WTC11 (cell line): ENCODE data around the gene ITK. TPM values are rescaled to one million over a fixed set of nuclear protein-coding genes. Genes with fewer than 3 reads are reported as not detected.

Source experiments
- ATAC-seq: fragments of 200-7000 bp; cut with Tn5 transposase; 2 replicates; pipeline ENCODE4 v1.10.0; 2021; ENCODE audit warnings: mild to moderate bottlenecking, moderate library complexity
- CTCF ChIA-PET: fragments of 300-600 bp; sonication (Branson Sonifier 250); formaldehyde crosslinking; loops from one replicate; lab custom pipeline; 2021; ENCODE audit warnings: antibody characterized with exemption; lab: Charles Lee
- POLR2A ChIA-PET: fragments of 350-600 bp; sonication (Branson Sonifier 250); formaldehyde crosslinking; loops from one replicate; lab custom pipeline; 2021; ENCODE audit warnings: antibody characterized with exemption; lab: Charles Lee
- DNase-seq: peaks from one replicate; pipeline ENCODE4 v3.0.0; 2021; ENCODE audit warnings: low spot score
- H3K27ac Mint-ChIP-seq: 2 replicates; pipeline ENCODE4 v1.8.0; 2021; ENCODE audit warnings: mixed read lengths
- H3K27me3 Mint-ChIP-seq: 2 replicates; pipeline ENCODE4 v1.8.0; 2021; ENCODE audit warnings: low read depth, mild to moderate bottlenecking, moderate library complexity, mixed read lengths
- H3K36me3 Mint-ChIP-seq: 2 replicates; pipeline ENCODE4 v1.8.0; 2021; ENCODE audit warnings: mixed read lengths
- H3K4me1 Mint-ChIP-seq: 2 replicates; pipeline ENCODE4 v1.8.0; 2022; ENCODE audit warnings: mixed read lengths
- H3K4me3 Mint-ChIP-seq: 2 replicates; pipeline ENCODE4 v1.8.0; 2021; ENCODE audit warnings: mild to moderate bottlenecking, moderate library complexity, mixed read lengths
- H3K9me3 Mint-ChIP-seq: 2 replicates; pipeline ENCODE4 v1.8.0; 2021; ENCODE audit warnings: mixed read lengths
- FOXJ3 ChIP-seq: sonication (generic); formaldehyde crosslinking; IDR thresholded peaks from 2 replicates; pipeline ENCODE4 v1.9.0; 2021; ENCODE audit warnings: missing genetic modification reagents, mild to moderate bottlenecking, borderline replicate concordance
- PRRX2 ChIP-seq: fragments of 250-450 bp; sonication (Bioruptor Pico); IDR thresholded peaks from 2 replicates; pipeline ENCODE4 v1.8.0; 2021; ENCODE audit warnings: mild to moderate bottlenecking
- SP1 ChIP-seq: sonication (generic); formaldehyde crosslinking; conservative IDR thresholded peaks from 2 replicates; pipeline ENCODE4 v1.8.1; 2022; ENCODE audit warnings: missing genetic modification reagents
- ZNF671 ChIP-seq: fragments of 250-450 bp; sonication (Bioruptor Pico); IDR thresholded peaks from 2 replicates; pipeline ENCODE4 v1.8.0; 2021; ENCODE audit warnings: mild to moderate bottlenecking
- total RNA-seq: library from RNA; stranded (reverse); gene quantifications from 3 replicates; pipeline ENCODE4 v1.2.3, GENCODE V29; 2021
- TF ChIP-seq, protein P1 (sequence below): fragments of 250-450 bp; sonication (Bioruptor Pico); IDR thresholded peaks from 2 replicates; pipeline ENCODE4 v1.9.0; 2021; ENCODE audit warnings: mild to moderate bottlenecking, borderline replicate concordance
- TF ChIP-seq, protein P2 (sequence below): sonication (generic); formaldehyde crosslinking; IDR thresholded peaks from 2 replicates; pipeline ENCODE4 v1.8.1; 2023; ENCODE audit warnings: mild to moderate bottlenecking, missing genetic modification reagents, borderline replicate concordance
- TF ChIP-seq, protein P3 (sequence below): fragments of 200-600 bp; IDR thresholded peaks from 2 replicates; pipeline ENCODE4 v1.8.0; 2022; ENCODE audit warnings: antibody characterized with exemption
- TF ChIP-seq, protein P4 (sequence below): sonication (generic); formaldehyde crosslinking; IDR thresholded peaks from 2 replicates; pipeline ENCODE4 v1.8.0; 2023; ENCODE audit warnings: mild to moderate bottlenecking, missing genetic modification reagents

Gene ITK
- total RNA-seq, 1 experiment from 2014 or later, result 0.52 TPM

DNA sequence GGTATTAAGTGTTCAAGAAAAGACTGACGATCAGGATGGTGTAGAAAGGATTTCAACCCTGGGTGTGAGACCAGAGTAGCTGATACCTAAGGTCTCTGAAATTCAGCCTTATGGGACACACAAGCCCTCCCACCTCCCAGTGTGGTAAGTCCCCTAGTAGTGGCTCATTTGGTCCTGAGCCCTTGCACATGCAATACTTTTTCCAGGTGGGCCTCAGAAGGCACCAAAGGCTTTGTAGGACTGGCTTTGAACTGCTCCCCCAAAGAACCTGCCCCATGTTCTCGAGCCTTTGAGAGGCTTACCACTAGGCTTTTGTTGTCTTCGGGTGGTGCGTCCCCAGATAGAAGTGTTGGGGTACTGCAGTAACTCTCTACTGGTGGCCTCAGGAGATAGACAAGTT, 15.4 kb upstream of the ITK start:
- Mint-ChIP-seq H3K27ac (no peak overlapping the region), H3K27me3 (peaks cover 2% of the 10 kb centered on the region; the same call in 1 of the 2 replicates), H3K4me3 (no peak overlapping the region), H3K9me3 (peaks cover 16% of the 10 kb centered on the region), H3K4me1 (peaks cover under 1% of the 10 kb centered on the region; the same call in 1 of the 2 replicates), H3K36me3 (peaks cover 16% of the 10 kb centered on the region)
- no peak for DNase-seq
- POLR2A ChIA-PET, result no interaction called here
- no peak for TF ChIP-seq PRRX2 (CRISPR knock-in tag)
- TF ChIP-seq, protein P1, sequence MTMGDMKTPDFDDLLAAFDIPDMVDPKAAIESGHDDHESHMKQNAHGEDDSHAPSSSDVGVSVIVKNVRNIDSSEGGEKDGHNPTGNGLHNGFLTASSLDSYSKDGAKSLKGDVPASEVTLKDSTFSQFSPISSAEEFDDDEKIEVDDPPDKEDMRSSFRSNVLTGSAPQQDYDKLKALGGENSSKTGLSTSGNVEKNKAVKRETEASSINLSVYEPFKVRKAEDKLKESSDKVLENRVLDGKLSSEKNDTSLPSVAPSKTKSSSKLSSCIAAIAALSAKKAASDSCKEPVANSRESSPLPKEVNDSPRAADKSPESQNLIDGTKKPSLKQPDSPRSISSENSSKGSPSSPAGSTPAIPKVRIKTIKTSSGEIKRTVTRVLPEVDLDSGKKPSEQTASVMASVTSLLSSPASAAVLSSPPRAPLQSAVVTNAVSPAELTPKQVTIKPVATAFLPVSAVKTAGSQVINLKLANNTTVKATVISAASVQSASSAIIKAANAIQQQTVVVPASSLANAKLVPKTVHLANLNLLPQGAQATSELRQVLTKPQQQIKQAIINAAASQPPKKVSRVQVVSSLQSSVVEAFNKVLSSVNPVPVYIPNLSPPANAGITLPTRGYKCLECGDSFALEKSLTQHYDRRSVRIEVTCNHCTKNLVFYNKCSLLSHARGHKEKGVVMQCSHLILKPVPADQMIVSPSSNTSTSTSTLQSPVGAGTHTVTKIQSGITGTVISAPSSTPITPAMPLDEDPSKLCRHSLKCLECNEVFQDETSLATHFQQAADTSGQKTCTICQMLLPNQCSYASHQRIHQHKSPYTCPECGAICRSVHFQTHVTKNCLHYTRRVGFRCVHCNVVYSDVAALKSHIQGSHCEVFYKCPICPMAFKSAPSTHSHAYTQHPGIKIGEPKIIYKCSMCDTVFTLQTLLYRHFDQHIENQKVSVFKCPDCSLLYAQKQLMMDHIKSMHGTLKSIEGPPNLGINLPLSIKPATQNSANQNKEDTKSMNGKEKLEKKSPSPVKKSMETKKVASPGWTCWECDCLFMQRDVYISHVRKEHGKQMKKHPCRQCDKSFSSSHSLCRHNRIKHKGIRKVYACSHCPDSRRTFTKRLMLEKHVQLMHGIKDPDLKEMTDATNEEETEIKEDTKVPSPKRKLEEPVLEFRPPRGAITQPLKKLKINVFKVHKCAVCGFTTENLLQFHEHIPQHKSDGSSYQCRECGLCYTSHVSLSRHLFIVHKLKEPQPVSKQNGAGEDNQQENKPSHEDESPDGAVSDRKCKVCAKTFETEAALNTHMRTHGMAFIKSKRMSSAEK (CRISPR knock-in tag), result no peak
- TF ChIP-seq ZNF671 (CRISPR knock-in tag), result no peak
- TF ChIP-seq, protein P2, sequence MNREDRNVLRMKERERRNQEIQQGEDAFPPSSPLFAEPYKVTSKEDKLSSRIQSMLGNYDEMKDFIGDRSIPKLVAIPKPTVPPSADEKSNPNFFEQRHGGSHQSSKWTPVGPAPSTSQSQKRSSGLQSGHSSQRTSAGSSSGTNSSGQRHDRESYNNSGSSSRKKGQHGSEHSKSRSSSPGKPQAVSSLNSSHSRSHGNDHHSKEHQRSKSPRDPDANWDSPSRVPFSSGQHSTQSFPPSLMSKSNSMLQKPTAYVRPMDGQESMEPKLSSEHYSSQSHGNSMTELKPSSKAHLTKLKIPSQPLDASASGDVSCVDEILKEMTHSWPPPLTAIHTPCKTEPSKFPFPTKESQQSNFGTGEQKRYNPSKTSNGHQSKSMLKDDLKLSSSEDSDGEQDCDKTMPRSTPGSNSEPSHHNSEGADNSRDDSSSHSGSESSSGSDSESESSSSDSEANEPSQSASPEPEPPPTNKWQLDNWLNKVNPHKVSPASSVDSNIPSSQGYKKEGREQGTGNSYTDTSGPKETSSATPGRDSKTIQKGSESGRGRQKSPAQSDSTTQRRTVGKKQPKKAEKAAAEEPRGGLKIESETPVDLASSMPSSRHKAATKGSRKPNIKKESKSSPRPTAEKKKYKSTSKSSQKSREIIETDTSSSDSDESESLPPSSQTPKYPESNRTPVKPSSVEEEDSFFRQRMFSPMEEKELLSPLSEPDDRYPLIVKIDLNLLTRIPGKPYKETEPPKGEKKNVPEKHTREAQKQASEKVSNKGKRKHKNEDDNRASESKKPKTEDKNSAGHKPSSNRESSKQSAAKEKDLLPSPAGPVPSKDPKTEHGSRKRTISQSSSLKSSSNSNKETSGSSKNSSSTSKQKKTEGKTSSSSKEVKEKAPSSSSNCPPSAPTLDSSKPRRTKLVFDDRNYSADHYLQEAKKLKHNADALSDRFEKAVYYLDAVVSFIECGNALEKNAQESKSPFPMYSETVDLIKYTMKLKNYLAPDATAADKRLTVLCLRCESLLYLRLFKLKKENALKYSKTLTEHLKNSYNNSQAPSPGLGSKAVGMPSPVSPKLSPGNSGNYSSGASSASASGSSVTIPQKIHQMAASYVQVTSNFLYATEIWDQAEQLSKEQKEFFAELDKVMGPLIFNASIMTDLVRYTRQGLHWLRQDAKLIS (CRISPR knock-in tag), result no peak
- TF ChIP-seq FOXJ3 (CRISPR knock-in tag), result no peak
- TF ChIP-seq, protein P3, sequence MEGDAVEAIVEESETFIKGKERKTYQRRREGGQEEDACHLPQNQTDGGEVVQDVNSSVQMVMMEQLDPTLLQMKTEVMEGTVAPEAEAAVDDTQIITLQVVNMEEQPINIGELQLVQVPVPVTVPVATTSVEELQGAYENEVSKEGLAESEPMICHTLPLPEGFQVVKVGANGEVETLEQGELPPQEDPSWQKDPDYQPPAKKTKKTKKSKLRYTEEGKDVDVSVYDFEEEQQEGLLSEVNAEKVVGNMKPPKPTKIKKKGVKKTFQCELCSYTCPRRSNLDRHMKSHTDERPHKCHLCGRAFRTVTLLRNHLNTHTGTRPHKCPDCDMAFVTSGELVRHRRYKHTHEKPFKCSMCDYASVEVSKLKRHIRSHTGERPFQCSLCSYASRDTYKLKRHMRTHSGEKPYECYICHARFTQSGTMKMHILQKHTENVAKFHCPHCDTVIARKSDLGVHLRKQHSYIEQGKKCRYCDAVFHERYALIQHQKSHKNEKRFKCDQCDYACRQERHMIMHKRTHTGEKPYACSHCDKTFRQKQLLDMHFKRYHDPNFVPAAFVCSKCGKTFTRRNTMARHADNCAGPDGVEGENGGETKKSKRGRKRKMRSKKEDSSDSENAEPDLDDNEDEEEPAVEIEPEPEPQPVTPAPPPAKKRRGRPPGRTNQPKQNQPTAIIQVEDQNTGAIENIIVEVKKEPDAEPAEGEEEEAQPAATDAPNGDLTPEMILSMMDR, result no peak
- TF ChIP-seq, all 79 proteins: peak for 0
- CTCF ChIA-PET, result no interaction called here
- no peak for ATAC-seq

DNA sequence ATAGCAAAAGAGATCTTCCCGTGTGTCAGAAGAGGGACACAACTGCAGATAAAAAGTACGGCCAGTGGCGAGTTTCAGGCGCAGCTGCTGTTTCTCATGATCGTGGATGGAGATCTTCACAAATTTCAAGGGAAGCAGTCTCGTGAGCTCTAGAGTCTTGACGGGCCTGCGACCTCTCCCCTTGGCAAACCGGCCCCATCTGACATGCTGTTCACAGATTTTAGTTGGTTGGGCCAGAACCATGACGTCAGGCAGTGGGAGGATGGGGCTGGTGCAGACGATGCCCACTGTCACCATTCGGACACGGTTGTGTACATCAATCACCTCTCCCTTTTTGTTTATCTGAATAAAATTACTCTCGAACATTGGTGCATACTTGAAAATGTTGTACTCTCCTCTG, 15.0 kb upstream of the ITK start:
- ATAC-seq, result no peak
- peaks cover 3% of the 10 kb centered on the region; the same call in 1 of the 2 replicates for H3K4me1 Mint-ChIP-seq

More for the DNA sequence above, 15.0 kb upstream of the ITK start:
- peaks cover 20% of the 10 kb centered on the region for H3K9me3 Mint-ChIP-seq
- CTCF ChIA-PET, result no interaction called here
- H3K4me3 Mint-ChIP-seq, result no peak overlapping the region
- H3K27me3 Mint-ChIP-seq, result peaks cover 6% of the 10 kb centered on the region
- POLR2A ChIA-PET, result no interaction called here
- H3K27ac Mint-ChIP-seq, result no peak overlapping the region
- DNase-seq, result no peak
- TF ChIP-seq, protein P4, sequence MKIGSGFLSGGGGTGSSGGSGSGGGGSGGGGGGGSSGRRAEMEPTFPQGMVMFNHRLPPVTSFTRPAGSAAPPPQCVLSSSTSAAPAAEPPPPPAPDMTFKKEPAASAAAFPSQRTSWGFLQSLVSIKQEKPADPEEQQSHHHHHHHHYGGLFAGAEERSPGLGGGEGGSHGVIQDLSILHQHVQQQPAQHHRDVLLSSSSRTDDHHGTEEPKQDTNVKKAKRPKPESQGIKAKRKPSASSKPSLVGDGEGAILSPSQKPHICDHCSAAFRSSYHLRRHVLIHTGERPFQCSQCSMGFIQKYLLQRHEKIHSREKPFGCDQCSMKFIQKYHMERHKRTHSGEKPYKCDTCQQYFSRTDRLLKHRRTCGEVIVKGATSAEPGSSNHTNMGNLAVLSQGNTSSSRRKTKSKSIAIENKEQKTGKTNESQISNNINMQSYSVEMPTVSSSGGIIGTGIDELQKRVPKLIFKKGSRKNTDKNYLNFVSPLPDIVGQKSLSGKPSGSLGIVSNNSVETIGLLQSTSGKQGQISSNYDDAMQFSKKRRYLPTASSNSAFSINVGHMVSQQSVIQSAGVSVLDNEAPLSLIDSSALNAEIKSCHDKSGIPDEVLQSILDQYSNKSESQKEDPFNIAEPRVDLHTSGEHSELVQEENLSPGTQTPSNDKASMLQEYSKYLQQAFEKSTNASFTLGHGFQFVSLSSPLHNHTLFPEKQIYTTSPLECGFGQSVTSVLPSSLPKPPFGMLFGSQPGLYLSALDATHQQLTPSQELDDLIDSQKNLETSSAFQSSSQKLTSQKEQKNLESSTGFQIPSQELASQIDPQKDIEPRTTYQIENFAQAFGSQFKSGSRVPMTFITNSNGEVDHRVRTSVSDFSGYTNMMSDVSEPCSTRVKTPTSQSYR (CRISPR knock-in tag), result no peak
- TF ChIP-seq SP1, result no peak
- peaks cover 20% of the 10 kb centered on the region for H3K36me3 Mint-ChIP-seq
